Neural progenitor cell (in vitro differentiated cells): ENCODE data around the gene ZNF726. TPM values are rescaled to one million over a fixed set of nuclear protein-coding genes. Genes with fewer than 3 reads are reported as not detected.

Source experiments
- DNase-seq: peaks from one replicate; pipeline ENCODE4 v3.0.0-alpha.2; 2016; ENCODE audit warnings: low spot score
- H2AFZ ChIP-seq: fragments of 200-600 bp; sonication (generic); replicated peaks from 2 replicates; pipeline ENCODE4 v1.6.1; 2016; ENCODE audit warnings: antibody characterized with exemption
- H3F3A ChIP-seq: fragments of 200-600 bp; sonication (generic); 2 replicates; pipeline ENCODE4 v1.6.1; 2016; ENCODE audit warnings: antibody characterized with exemption, low read depth
- H3K27ac ChIP-seq: fragments of 200-600 bp; sonication (generic); 2 replicates; pipeline ENCODE4 v1.5.1; 2016; ENCODE audit warnings: mild to moderate bottlenecking
- H3K27me3 ChIP-seq: fragments of 200-600 bp; sonication (generic); 2 replicates; pipeline ENCODE4 v1.6.1; 2016; ENCODE audit warnings: mild to moderate bottlenecking, moderate library complexity
- H3K36me3 ChIP-seq: fragments of 200-600 bp; sonication (generic); 2 replicates; pipeline ENCODE4 v1.5.1; 2016
- H3K4me1 ChIP-seq: fragments of 200-600 bp; sonication (generic); 2 replicates; pipeline ENCODE4 v1.6.1; 2016; ENCODE audit warnings: mixed run types
- H3K4me2 ChIP-seq: fragments of 200-600 bp; sonication (generic); 2 replicates; pipeline ENCODE4 v1.6.1; 2016
- H3K4me3 ChIP-seq: fragments of 200-600 bp; sonication (generic); 2 replicates; pipeline ENCODE4 v1.5.1; 2016
- H3K79me2 ChIP-seq: fragments of 200-600 bp; sonication (generic); 2 replicates; pipeline ENCODE4 v1.6.1; 2016; ENCODE audit warnings: low read depth
- H3K9ac ChIP-seq: fragments of 200-600 bp; sonication (generic); 2 replicates; pipeline ENCODE4 v1.6.1; 2016
- H3K9me3 ChIP-seq: fragments of 200-600 bp; sonication (generic); 2 replicates; pipeline ENCODE4 v1.5.1; 2016; ENCODE audit warnings: low read depth
- H4K20me1 ChIP-seq: fragments of 200-600 bp; sonication (generic); 2 replicates; pipeline ENCODE4 v1.6.1; 2016; ENCODE audit warnings: low read depth
- H3K27ac Mint-ChIP-seq: 3 replicates; pipeline ENCODE4 v1.8.0; 2021; ENCODE audit warnings: mixed read lengths
- H3K27me3 Mint-ChIP-seq: 2 replicates; pipeline ENCODE4 v1.8.0; 2022; ENCODE audit warnings: low read depth, mild to moderate bottlenecking, inconsistent platforms, moderate library complexity, mixed read lengths; ENCODE audit not compliant: insufficient read depth
- H3K36me3 Mint-ChIP-seq: 3 replicates; pipeline ENCODE4 v1.8.0; 2021; ENCODE audit warnings: mixed read lengths
- H3K4me1 Mint-ChIP-seq: 3 replicates; pipeline ENCODE4 v1.8.0; 2021; ENCODE audit warnings: mixed read lengths
- H3K4me3 Mint-ChIP-seq: 3 replicates; pipeline ENCODE4 v1.8.0; 2021; ENCODE audit warnings: mild to moderate bottlenecking, moderate library complexity, mixed read lengths
- H3K9me3 Mint-ChIP-seq: 3 replicates; pipeline ENCODE4 v1.8.0; 2020; ENCODE audit warnings: mixed read lengths
- CTCF ChIP-seq: fragments of 200-600 bp; sonication (generic); IDR thresholded peaks from 2 replicates; pipeline ENCODE4 v1.5.1; 2017; ENCODE audit warnings: antibody characterized with exemption, mild to moderate bottlenecking
- EZH2 ChIP-seq: fragments of 200-600 bp; sonication (generic); IDR thresholded peaks from 2 replicates; pipeline ENCODE4 v1.6.1; 2017; ENCODE audit warnings: antibody characterized with exemption, mild to moderate bottlenecking, moderate library complexity
- EZH2phosphoT487 ChIP-seq: fragments of 200-600 bp; sonication (generic); IDR thresholded peaks from 2 replicates; pipeline ENCODE4 v1.6.1; 2017; ENCODE audit warnings: antibody characterized with exemption
- total RNA-seq: library from RNA; depleted of rRNA; stranded (reverse); fragments of >200 nt; gene quantifications from 2 replicates; pipeline ENCODE4 v1.2.3, GENCODE V29; 2015; ENCODE audit warnings: low replicate concordance

Gene ZNF726
- total RNA-seq, 1 donor from 2014 or later = not detected

GRCh38 chr19:23916991-23917390, 2.3 kb downstream of the ZNF726 start:
- no peak for DNase-seq
- peaks cover 27% of the 10 kb centered on the region for H3K9me3 Mint-ChIP-seq
- no peak overlapping the region for H2AFZ ChIP-seq

GRCh38 chr19:23917856-23918255, 3.2 kb downstream of the ZNF726 start:
- Mint-ChIP-seq H3K27ac (no peak overlapping the region), H3K36me3 (no peaks in the 10 kb centered on the region), H3K27me3 (peaks cover 4% of the 10 kb centered on the region), H3K9me3 (peaks cover 24% of the 10 kb centered on the region), H3K4me3 (no peak overlapping the region), H3K4me1 (no peaks in the 10 kb centered on the region)
- peaks cover 40% of the 10 kb centered on the region for H3K9me3 ChIP-seq
- no peaks in the 10 kb centered on the region for H3K27me3 ChIP-seq
- H3K9ac ChIP-seq = no peak overlapping the region
- H3K4me1 ChIP-seq = no peaks in the 10 kb centered on the region
- no peak overlapping the region for H3K27ac ChIP-seq
- H3F3A ChIP-seq = no peaks in the 10 kb centered on the region
- H3K79me2 ChIP-seq = no peaks in the 10 kb centered on the region
- H3K4me2 ChIP-seq = no peak overlapping the region
- no peak for DNase-seq
- no peaks in the 10 kb centered on the region for H3K36me3 ChIP-seq
- H2AFZ ChIP-seq = no peak overlapping the region
- H3K4me3 ChIP-seq = no peak overlapping the region
- TF ChIP-seq EZH2phosphoT487 (no peak), CTCF (no peak), EZH2 (no peak)
- no peaks in the 10 kb centered on the region for H4K20me1 ChIP-seq

More at GRCh38 chr19:23916991-23917390, 2.3 kb downstream of the ZNF726 start:
- no peak overlapping the region for H3K4me2 ChIP-seq
- no peaks in the 10 kb centered on the region for H3K79me2 ChIP-seq
- H3K27ac Mint-ChIP-seq = no peak overlapping the region
- H3K27ac ChIP-seq = no peak overlapping the region
- no peaks in the 10 kb centered on the region for H3K36me3 Mint-ChIP-seq
- no peaks in the 10 kb centered on the region for H3K4me1 Mint-ChIP-seq
- H3K9me3 ChIP-seq = peaks cover 40% of the 10 kb centered on the region
- H3K27me3 Mint-ChIP-seq = peaks cover 4% of the 10 kb centered on the region
- no peaks in the 10 kb centered on the region for H3K36me3 ChIP-seq
- no peaks in the 10 kb centered on the region for H3K4me1 ChIP-seq
- H3K9ac ChIP-seq = no peak overlapping the region
- no peaks in the 10 kb centered on the region for H4K20me1 ChIP-seq
- TF ChIP-seq EZH2phosphoT487 (no peak), EZH2 (no peak), CTCF (no peak)
- no peaks in the 10 kb centered on the region for H3K27me3 ChIP-seq
- no peak overlapping the region for H3K4me3 Mint-ChIP-seq
- no peak overlapping the region for H3K4me3 ChIP-seq
- no peaks in the 10 kb centered on the region for H3F3A ChIP-seq

GRCh38 chr19:23925285-23925684, 10.6 kb downstream of the ZNF726 start:
- TF ChIP-seq EZH2 = no peak
- no peak for TF ChIP-seq EZH2phosphoT487
- TF ChIP-seq CTCF = no peak
- Histone ChIP-seq H3K4me2 (no peak overlapping the region), H3F3A (no peaks in the 10 kb centered on the region), H3K27ac (no peak overlapping the region), H3K27me3 (no peaks in the 10 kb centered on the region), H3K36me3 (no peaks in the 10 kb centered on the region), H3K9me3 (peaks cover 25% of the 10 kb centered on the region), H3K4me3 (no peak overlapping the region), H4K20me1 (no peaks in the 10 kb centered on the region), H3K79me2 (no peaks in the 10 kb centered on the region), H2AFZ (no peak overlapping the region), H3K9ac (no peak overlapping the region), H3K4me1 (no peaks in the 10 kb centered on the region)
- Mint-ChIP-seq H3K36me3 (no peaks in the 10 kb centered on the region), H3K9me3 (peaks cover 28% of the 10 kb centered on the region), H3K4me1 (no peaks in the 10 kb centered on the region), H3K27ac (no peak overlapping the region), H3K4me3 (no peak overlapping the region), H3K27me3 (peaks cover 2% of the 10 kb centered on the region)
- no peak for DNase-seq
